Kidney (tissue), 14 donors: Measurements from ENCODE around the gene GIMAP5. TPM values are rescaled to one million over a fixed set of nuclear protein-coding genes. Genes with fewer than 3 reads are reported as not detected.

ENCODE experiments used
- DNase-seq, 5 donors: peaks; one replicate each; pipeline ENCODE4 v3.0.0-alpha.2; 2013 to 2020
- FAIRE-seq: peaks from 2 replicates; lab custom pipeline; 2012; peaks lifted over from hg19 to GRCh38; lab: Jason Lieb, UNC
- H3K27ac ChIP-seq, 2 donors: one replicate each; pipeline ENCODE4 v1.7.0; 2013; ENCODE audit warnings: low read depth in 2 of 2, low read length in 2 of 2, inconsistent platforms in 1 of 2
- H3K27me3 ChIP-seq: one replicate; pipeline ENCODE4 v1.7.1; 2013; ENCODE audit warnings: low read length, inconsistent platforms; ENCODE audit not compliant: control insufficient read depth, insufficient read depth
- H3K36me3 ChIP-seq, 3 donors: one replicate each; pipeline versions ENCODE4 v1.7.0 to v1.7.1; 2013; ENCODE audit warnings: low read length in 3 of 3, control low read depth in 1 of 3, inconsistent platforms in 1 of 3; ENCODE audit not compliant: insufficient read depth in 3 of 3, control insufficient read depth in 2 of 3
- H3K4me1 ChIP-seq, 3 donors: one replicate each; pipeline versions ENCODE4 v1.7.0 to v1.7.1; 2013; ENCODE audit warnings: low read length in 3 of 3, inconsistent platforms in 1 of 3, low read depth in 1 of 3; ENCODE audit not compliant: control insufficient read depth in 2 of 3, insufficient read depth in 2 of 3
- H3K4me3 ChIP-seq, 3 donors: one replicate each; pipeline versions ENCODE4 v1.7.0 to v1.8.1; 2013; ENCODE audit warnings: low read length in 3 of 3, control low read depth in 1 of 3, inconsistent platforms in 1 of 3
- H3K9ac ChIP-seq, 3 donors: one replicate each; pipeline versions ENCODE4 v1.7.0 to v1.7.1; 2013; ENCODE audit warnings: low read length in 3 of 3, control low read depth in 1 of 3, inconsistent platforms in 1 of 3
- H3K9me3 ChIP-seq, 3 donors: one replicate each; pipeline versions ENCODE4 v1.7.0 to v1.7.1; 2013; ENCODE audit warnings: low read length in 3 of 3, control low read depth in 1 of 3, inconsistent platforms in 1 of 3; ENCODE audit not compliant: control insufficient read depth in 2 of 3, insufficient read depth in 1 of 3
- CTCF ChIP-seq: IDR thresholded peaks from 3 replicates; pipeline ENCODE4 v1.5.1; 2012; ENCODE audit warnings: mild to moderate bottlenecking, moderate library complexity, borderline replicate concordance; ENCODE audit not compliant: insufficient read depth; ENCODE audit errors: extremely low read depth
- intact Hi-C: fragments of 100-400 bp; cut with DNase I; formaldehyde crosslinking; loops from one replicate; pipeline ENCODE4 v1.11.1; 2022
- polyA plus RNA-seq: library from polyadenylated mRNA; stranded (reverse); fragments of 350-450 nt; fragmentation: Illumina TruSeq; extraction: RNeasy Lipid Tissue Mini Kit (QIAGEN cat#74804); gene quantifications from one replicate; pipeline ENCODE4 v1.2.3, GENCODE V29; 2014; ENCODE audit warnings: low read depth, low replicate concordance; ENCODE audit not compliant: insufficient read depth
- total RNA-seq: library from RNA; stranded (reverse); fragmentation: NEBNext Ultra II Directional; extraction: Animal tissue kit (Norgen Biotek cat#: 25700); gene quantifications from one replicate; pipeline ENCODE4 v1.2.1, GENCODE V29; 2021
- donor health status: control.
- donor health status: control.
- donor health status: control.
- donor health status: control.
- donor health status: control.
- donor health status: DM: yes; HTN: yes; CAD: no.
- donor health status: Normal renal cell carcinoma (clear cell type).

Gene GIMAP5
- total and polyA plus RNA-seq, 2 donors from 2014 or later: 21.2 to 30.0 TPM

GRCh38 chr7:150703209-150703608, 34.0 kb upstream of the GIMAP5 start:
- TF ChIP-seq CTCF: no peak
- intact Hi-C loops: no loop called here
- no peak overlapping the region for H3K4me3 ChIP-seq
- H3K27ac ChIP-seq: no peak overlapping the region
- peaks cover 0 to 32% (median 9%) of the 10 kb centered on the region in 3 donors for H3K9me3 ChIP-seq
- DNase-seq (no peak), FAIRE-seq (no peak)
- no peaks in the 10 kb centered on the region for H3K27me3 ChIP-seq
- no peaks in the 10 kb centered on the region for H3K36me3 ChIP-seq
- no peak overlapping the region for H3K9ac ChIP-seq
- no peaks in the 10 kb centered on the region for H3K4me1 ChIP-seq

GRCh38 chr7:150715293-150715692, 21.9 kb upstream of the GIMAP5 start:
- no peak for FAIRE-seq
- TF ChIP-seq CTCF: no peak
- H3K27me3 ChIP-seq: no peaks in the 10 kb centered on the region
- no peaks in the 10 kb centered on the region for H3K4me1 ChIP-seq
- no peak overlapping the region for H3K4me3 ChIP-seq
- peaks cover 0 to 4% (median 0%) of the 10 kb centered on the region in 3 donors for H3K9me3 ChIP-seq
- H3K9ac ChIP-seq: no peak overlapping the region
- DNase-seq: no peak
- no peaks in the 10 kb centered on the region for H3K36me3 ChIP-seq
- intact Hi-C loops: no loop called here
- no peak overlapping the region for H3K27ac ChIP-seq

GRCh38 chr7:150715738-150716137, 21.5 kb upstream of the GIMAP5 start:
- FAIRE-seq: no peak
- Histone ChIP-seq H3K4me3 (peak overlapping the region in 1 of 3 donors; percentile 67), H3K36me3 (no peaks in the 10 kb centered on the region), H3K27ac (peak overlapping the region; percentile 15 to 64), H3K9me3 (peaks cover 0 to 4% (median 0%) of the 10 kb centered on the region in 3 donors), H3K9ac (no peak overlapping the region), H3K27me3 (no peaks in the 10 kb centered on the region), H3K4me1 (no peaks in the 10 kb centered on the region)
- no peak for TF ChIP-seq CTCF
- intact Hi-C loops: no loop called here
- DNase-seq: no peak

- H3K27ac ChIP-seq: peak within 1 kb of the TSS; percentile 58 to 64
- TF ChIP-seq CTCF: no peak
- H3K9ac ChIP-seq: peak within 1 kb of the TSS; percentile 1 to 63 (median 51)
- intact Hi-C loops: no loop called here
- H3K4me3 ChIP-seq: peak within 1 kb of the TSS; percentile 31 to 67 (median 66)
- no peak for FAIRE-seq
- no peaks in the 10 kb centered on the region for H3K27me3 ChIP-seq
- peak in 2 of 5 donors; percentile 42 to 75 for DNase-seq
- no peaks in the 10 kb centered on the region for H3K4me1 ChIP-seq
- H3K9me3 ChIP-seq: peaks cover 0 to 4% (median 0%) of the 10 kb centered on the region in 3 donors
- no peaks in the 10 kb centered on the region for H3K36me3 ChIP-seq
These were observed 20.9 kb upstream of the GIMAP5 start, which contains the start of gene GIMAP1 for GRCh38 chr7:150716368-150716767. Gene GIMAP1 (plus strand): TSS chr7:150716613. CDS start chr7:150719048, 2,435 bp downstream.
